GM19099 (cell line): ENCODE data around the gene CTCF.

Experiments
- POLR2A ChIP-seq: IDR thresholded peaks from 3 replicates; pipeline ENCODE4 v1.6.1; 2011; ENCODE audit warnings: low read depth; ENCODE audit not compliant: insufficient read length; ENCODE audit errors: extremely low read depth

The CTCF gene

DNA sequence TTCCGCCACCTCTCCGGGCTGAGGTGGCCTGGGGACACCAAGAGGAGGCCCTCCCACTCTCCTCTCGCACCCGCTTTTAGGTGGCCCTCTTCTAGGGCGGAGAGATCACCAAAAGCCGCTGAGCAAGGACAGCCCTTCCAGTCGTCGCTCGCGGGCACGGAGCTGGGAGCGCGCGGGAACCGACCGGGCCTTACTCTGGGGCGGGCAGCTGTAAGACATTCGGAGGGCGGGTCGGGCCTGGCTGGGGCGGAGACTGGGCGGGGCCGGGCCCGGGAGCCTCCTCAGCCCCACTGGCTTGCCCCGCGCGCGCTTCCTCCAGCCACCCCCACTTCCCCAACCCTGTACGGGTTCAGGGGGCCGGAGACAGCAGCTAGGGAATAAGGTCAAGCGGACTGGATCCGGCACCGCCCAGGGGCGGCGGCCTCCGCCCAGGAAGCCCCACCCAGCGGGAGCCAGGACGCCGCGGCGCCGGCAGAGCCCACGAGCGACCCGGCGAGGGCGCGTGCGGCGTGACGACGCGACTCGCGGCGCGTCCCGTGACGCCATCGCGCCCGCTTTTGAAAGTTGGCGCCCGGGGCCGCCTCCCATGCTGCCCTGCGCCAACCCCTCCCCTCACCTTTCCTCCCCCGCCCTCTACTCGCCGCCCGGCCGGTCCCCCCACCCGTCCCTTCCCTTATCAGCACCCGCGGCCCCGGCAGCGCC, 351 bp upstream of the CTCF start:
- TF ChIP-seq POLR2A, result peak; percentile 91

DNA sequence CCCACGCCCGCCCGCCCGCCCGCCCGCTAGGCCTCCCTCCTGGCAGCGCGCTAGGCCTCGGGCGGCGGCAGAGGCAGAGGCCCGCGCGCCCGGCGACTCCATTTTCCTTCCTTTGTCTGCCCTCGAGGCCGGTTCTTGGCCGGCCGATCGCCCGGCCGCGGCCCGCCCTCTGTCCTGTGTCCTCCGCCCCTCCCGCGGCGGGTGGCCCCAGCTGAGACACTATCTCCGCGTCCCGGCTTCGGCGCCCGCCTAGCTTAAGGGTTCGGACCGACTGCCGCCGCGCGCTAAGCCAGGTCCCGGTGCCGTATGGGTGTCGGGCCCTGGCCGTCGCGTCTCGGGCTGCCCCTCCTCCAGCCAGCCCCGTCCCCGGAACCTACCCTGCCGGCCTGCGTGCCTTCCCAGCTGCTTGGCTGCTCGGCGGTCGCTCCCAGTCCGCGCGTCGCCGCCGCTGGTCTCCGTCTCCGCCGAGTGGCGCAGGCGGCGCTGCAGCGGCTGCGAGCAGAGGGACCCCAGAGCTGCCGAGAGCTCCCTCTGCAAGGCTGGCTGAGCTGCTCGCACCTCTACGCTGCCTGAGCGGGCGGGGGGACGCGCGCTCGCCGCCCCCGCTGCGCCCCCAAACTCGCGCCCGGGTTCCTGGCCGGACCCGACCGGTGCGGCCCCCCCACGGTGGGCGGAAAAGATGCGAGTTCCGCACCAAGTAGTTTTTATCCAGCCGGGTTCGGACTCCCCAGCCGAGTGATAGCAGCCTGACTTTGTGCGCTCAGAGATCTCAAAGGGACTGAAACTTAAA, 787 bp downstream of the CTCF start:
- peak; percentile 66 for TF ChIP-seq POLR2A

- TF ChIP-seq POLR2A, result no peak
Observed at GRCh38 chr16:67563708-67564468, 1.6 kb downstream of the CTCF start.

- no peak for TF ChIP-seq POLR2A
Observed at GRCh38 chr16:67565470-67566100, 3.3 kb downstream of the CTCF start.

- TF ChIP-seq POLR2A, result no peak
Observed at GRCh38 chr16:67571464-67571863, 9.1 kb downstream of the CTCF start.

DNA sequence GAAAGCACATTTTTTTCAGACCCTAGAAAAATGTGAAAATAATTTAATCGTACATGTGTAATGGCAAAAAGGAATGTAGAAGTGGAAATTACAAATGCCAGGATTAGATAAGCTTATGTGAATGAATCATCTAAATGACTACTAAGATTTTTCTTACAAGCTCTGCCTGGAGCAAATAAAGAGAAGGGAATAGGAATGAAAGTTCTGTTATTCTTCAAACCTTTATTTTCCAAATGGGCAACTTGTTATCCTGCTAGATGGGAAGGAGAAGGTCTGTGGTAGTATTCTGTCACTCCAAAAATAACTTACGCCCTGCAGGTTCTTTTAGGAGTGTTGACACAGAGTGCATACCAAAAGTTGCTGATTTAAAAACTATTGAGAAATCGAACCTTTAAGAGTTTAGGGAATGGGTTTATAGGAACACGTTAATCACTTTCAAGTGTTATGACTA, 9.7 kb downstream of the CTCF start:
- TF ChIP-seq POLR2A, result no peak

DNA sequence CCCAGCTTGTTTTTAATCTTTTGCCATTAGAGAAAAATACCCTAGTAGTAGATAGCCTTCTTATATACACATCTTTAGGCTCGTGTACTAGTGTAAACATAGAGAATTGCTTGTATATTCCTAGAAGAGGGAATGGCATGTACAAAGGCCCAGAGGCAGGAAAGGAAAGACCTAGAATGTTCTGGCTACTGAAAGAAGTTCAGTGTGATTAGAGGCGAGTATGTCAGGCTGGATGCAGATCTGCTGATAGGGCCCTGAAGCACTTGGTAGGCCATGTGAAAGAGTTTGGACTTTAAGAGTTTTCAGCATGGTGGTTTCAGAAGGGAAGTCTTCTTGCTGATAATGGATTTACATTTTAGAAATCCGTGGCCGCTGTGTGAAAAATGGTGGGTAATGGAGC, 17.4 kb downstream of the CTCF start:
- TF ChIP-seq POLR2A, result no peak

DNA sequence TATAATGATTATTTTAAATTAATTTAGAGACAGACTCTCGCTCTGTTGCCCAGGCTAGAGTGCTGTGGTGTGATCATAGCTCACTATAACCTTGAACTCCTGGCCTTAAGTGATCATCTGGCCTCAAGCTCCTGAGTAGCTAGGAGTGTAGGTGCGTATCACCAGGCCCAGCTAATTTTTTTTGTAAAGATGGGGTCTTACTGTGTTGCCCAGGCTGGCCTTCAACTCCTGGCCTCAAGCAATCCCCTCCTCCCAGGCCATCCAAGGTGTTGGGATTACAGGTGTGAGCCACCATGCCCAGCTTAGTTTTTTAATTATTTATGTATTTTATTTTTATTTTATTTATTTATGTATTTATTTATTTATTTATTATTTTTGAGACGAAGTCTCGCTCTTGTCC, 17.9 kb downstream of the CTCF start:
- TF ChIP-seq POLR2A, result no peak

- no peak for TF ChIP-seq POLR2A
Observed at GRCh38 chr16:67593288-67593687, 31.0 kb downstream of the CTCF start.

DNA sequence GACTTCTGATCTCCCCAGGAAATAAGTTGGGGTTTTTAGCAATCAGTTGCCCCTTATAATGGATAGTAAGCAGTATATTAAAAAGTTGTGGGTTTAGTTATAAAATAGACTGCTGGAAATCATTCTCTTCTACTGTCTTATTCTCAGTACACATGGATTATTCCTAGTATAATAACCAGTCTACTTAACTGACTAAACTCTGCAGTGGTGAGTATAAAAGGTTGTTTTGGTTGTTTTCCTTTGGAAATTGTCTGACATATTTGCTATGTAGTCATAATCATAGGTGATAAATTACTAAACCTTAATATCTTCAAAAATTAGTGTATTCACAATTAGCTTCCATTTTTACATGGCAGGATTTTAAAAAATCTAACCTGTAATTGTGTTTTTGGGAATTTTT, 31.4 kb downstream of the CTCF start:
- TF ChIP-seq POLR2A, result no peak

GRCh38 chr16:67594256-67594915, 32.1 kb downstream of the CTCF start:
- TF ChIP-seq POLR2A, result no peak

GRCh38 chr16:67594956-67595355, 32.6 kb downstream of the CTCF start:
- TF ChIP-seq POLR2A, result no peak

DNA sequence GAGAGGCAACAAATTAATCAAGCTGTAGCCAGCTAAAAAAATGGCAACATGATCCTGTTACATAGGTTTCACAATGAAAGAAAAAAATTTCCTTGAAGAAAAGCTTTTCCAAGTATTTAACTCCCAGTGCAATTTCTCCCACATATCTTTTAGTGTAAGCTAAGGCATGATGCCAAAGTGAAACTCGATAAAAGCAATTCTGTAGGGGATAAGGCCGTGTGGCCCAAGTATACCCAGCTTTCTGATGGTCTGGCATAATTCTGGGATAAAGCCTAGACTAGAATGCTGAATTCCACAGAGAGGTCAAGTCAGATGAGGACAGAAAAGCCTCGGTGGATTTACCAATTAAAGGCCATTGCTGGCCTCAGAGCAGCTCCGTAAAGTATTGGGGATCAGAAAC, 36.2 kb downstream of the CTCF start:
- no peak for TF ChIP-seq POLR2A

- no peak for TF ChIP-seq POLR2A
Observed at GRCh38 chr16:67605641-67606040, 43.3 kb downstream of the CTCF start.

DNA sequence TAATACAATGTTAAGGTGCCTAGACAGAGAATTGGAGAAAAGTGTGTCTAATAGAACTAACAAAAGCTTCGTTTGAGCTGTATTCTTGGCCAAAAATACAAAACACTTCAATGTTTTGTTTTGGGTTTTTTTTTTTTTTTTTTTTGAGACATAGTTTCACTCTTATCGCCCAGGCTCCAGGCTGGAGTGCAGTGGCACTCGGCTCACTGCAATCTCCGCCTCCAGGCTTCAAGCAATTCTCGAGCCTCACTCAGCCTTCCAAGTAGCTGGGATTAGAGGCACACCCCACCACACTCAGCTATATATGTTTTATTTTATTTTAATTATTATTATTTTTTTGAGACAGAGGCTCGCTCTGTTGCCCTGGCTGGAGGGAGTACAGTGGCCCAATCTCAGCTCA, 44.3 kb downstream of the CTCF start:
- no peak for TF ChIP-seq POLR2A
